NCI-H2171 treated with DMSO at 0.1 percent for 48 hours (cell line): Measurements from ENCODE around the gene PCYOX1L.

Experiments used
- DNase-seq: peaks from one replicate; lab custom pipeline; 2025; lab: John Stamatoyannopoulos, UW

Gene PCYOX1L

DNA sequence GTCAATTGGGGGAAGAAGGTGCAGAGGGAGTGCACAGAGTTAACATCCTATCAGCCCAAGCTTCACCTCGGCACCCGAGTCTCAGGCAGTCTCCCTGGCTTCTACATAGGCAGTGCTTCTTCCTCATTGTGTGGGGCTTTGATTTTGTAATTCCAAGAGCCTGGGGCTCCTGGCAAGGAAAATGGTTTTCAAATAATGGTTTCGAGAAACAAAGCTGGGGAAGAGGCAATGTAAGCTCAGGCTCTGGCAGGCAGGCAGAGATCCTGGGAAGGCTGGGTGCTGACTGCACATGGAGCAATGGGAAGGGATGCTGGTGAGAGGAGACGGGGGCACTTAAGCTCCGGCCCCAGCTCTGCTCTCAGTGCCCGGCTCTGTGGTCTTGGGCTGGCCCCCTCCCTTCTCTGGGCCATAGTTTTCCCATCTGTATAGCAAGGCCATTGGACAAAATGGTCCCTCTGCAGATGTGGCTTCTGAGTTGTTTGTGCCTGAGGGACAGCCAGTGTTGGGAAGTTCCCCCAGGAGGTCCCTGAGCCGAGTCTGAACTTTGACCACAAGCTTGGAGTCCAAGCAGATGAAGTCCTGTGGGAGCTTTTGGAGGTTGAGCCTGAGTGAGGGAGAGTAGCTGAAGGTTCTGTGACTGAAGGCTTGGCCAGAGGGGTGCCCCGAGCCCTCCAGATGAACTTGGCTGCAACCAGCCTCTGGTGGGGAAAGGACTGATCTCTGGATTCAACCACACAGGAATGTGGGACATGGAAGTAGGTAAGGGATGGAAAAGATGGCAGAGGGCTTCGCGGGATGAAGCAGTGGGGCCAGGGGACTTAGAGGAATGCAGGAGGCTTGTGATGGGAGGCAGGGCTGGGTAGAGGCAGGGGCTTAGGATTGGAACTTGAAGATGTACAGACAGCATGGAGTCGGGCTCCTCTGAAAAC lies 49.7 kb downstream of the PCYOX1L start:
- DNase-seq = no peak

DNA sequence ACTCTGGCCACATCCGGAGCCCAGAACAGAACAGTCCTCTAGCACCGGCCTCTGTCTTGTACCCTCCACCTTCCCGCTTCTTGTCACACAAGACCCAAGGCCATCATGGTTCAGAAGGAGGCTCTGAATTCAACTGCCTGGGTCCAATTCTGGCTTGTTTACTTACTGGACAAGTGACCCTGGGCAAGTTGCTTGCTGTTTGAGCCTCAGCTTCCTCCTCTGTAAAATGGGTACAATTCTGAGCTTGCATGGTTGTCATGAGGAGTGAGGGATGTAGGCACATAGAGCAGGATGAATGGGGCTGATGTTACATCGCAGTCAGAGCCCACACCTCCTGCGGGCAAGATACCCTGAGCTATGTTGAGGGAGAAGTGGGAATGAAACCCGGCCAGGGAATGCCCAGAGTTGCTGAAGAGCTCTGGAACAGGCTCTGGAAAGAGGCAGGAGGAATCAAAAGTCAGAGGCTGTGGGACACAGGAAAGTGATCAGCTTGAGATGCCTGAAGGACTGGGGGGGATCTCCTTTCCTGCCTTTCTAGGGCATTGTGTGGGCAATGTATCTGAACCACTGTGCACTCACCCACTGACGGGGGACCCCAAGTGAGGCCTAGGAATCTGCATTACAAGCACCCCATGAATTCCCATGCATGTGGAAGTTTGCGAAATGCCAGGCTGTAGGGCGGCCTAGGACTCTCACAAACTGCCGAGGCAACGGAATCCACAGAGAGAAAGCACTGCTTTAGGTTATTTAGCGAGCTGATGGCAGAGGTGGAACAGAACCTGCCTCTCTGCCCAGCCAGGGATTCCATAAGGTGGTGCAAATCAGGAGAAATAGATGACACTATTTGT lies 50.6 kb downstream of the PCYOX1L start:
- no peak for DNase-seq

DNA sequence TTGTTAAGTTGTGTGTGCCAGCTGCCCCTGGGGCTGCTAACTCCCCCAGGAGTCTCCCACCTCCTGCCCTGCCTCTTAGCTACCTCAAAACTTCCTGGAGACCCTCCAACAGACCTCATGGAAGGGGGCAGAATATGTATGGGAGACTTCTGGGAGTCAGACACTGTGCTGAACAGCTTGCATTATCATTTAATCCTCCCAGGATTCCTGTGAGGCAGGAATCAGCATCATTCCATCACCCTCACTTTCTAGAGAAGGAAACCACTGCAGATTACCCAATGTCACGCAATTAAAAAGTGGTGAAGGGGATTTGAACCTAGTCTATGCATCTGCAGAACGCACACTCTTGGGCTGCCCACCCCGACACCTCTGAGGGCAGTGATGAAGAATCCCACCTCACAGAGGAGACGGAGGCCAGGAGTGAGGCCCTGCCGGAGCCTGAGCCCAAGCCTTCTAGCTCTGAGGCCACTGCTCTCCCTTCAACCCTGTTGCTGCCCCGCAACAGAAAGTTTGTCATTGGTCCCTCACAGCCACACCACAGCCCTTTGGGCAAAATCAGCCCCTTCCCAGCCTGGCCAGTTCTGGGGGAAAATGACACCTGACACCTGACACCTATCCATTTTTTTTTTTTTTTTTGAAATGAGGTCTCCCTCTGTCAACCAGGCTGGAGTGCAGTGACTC lies 51.6 kb downstream of the PCYOX1L start:
- DNase-seq = no peak

- no peak for DNase-seq
Observed at GRCh38 chr5:149410071-149410470, 52.2 kb downstream of the PCYOX1L start.

DNA sequence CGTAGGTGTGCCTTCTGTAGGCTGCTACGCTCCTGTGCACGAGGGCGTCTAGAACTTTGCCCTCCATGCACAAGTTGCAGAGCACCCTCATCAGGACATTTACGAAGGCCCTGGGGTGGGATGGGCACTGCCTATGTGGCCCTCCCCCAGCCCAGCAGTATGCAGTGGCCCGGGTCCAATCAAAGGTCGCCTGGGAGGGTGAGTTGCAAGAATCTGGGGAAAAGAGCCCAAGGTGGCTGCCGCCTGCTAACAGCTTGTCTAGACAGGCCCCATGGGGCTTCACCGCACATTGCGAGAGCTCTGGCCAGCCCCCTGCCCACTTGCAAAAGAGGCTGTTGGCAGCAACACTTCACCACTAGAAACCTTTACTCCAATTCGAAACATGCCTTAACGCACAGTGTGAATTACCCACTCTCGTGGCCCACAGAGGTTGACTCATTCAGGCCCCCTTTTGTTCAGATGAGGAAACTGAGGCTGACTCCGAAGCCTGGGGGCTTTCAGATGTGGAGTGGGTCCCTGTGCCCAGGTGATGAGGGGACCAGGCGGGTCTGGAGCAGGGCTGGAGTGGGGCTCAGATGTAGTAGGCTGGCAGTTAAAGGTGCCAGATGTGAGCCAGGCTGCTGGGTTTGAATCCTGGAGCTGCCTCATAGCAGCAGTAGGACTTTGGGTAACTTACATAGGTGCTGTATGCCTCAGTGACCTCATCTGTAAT lies 53.0 kb downstream of the PCYOX1L start:
- DNase-seq = no peak

GRCh38 chr5:149411738-149412519 lies 54.1 kb downstream of the PCYOX1L start:
- DNase-seq = no peak

DNA sequence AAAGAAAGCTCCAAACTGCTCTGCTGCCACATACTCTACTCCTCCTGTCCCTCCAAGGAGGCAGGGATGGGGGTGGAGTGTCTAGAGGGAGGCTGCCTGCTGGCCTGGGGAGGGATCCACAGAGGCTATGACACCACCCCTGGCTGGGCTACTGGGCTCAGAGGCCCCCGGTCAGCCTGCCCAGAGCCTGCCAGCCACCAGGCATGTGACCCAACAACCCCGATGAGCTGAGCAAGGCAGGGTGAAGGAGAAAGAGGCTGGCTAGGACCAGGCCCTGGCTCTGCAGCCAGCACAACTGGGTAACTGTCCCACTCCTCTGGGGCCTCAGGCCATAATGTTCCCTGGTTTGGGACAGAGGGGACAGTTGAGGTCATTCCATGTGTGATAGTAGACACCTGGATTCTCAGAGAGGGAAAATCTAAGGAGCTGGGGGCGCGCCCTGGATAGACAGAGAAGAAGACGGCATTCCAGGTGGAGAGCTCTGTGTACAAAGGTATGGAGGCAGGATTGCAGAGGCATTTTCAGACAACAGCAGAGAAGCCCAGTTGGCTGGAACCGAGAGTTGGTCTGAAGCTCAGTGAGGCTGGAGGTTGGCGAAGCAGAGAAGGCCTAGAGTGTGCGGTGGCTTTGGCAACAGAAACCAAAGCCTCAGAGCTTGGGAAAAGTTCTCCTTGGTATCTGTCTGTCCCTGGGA lies 55.1 kb downstream of the PCYOX1L start:
- DNase-seq = no peak

GRCh38 chr5:149413477-149414210 lies 55.8 kb downstream of the PCYOX1L start:
- DNase-seq = no peak

GRCh38 chr5:149414405-149415065 lies 56.7 kb downstream of the PCYOX1L start:
- no peak for DNase-seq

- DNase-seq = no peak
Observed at GRCh38 chr5:149415066-149415967, 57.5 kb downstream of the PCYOX1L start.

DNA sequence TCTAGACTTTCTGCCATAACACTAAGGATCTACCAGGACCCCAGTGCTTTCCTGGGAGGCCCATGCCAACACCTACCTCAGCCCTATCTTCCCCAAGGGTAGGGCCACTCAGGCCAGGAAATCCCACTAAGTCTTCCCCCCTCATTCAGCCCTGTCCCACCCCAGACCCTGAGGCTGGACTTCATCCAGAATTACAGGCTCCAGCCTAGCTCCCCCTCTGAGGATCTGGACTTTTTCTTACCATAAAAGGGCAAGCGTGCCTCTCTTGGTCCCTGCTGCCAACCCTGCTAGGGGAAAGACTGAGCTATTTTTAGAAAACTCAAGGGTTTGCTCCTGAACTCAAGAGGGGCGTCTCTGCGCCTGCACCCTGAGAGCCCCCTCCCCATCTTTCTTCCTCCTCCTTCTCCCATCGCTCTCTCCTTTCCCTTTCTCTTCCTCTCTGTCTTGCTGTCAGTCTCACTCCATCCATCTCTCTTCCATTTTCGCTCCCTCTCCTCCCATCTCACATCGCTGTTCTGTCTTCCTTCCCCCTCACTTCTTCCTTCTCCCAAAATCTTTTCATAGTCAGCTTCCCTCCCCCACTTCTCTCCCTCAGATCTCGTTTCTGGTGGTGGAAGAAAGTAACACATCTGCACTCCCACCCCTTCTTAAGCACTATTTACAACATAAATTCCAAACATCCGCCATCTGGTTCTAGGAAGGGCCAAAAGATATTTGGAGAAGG lies 59.3 kb downstream of the PCYOX1L start:
- no peak for DNase-seq

- DNase-seq = no peak
Observed at GRCh38 chr5:149417711-149418368, 60.0 kb downstream of the PCYOX1L start.

DNA sequence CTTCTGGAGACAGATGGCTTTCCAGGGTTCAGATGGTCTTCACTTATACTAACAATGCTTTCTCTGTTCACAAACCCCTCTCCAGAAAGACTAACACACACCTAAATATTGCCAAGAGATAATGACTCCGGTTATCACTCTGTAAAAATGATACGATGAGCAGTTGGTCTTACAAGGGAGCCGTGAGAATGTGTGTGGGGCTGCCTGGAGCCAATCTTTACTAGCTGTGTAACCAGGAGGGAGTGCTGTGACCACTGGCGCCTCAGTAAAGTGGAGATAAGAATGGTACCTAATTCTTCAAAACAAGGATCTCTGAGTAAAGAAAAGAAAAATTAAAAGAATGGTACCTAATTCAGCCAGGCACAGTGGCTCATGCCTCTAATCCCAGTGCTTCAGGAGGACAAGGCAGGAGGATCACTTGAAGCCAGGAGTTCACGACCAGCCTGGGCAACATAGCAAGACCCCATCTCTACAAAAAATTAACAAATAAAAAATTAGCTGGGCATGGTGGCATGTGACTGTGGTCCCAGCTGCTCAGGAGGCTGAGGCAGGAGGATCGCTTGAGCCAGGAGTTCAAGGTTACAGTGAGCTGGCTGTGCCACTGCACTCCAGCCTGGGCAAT lies 61.2 kb downstream of the PCYOX1L start:
- DNase-seq = no peak
